PC-9 (cell line): ENCODE results near the gene IFIT2. TPM values are rescaled to one million over a fixed set of nuclear protein-coding genes. Genes with fewer than 3 reads are reported as not detected.

Source experiments
- BruUV-seq: library from RNA; stranded (reverse); fragments of 400-500 nt; replicated peaks from 2 replicates; lab custom pipeline; 2021; lab: Mats Ljungman, UMichigan
- CTCF ChIA-PET: fragments of 300-600 bp; sonication (Branson Sonifier 250); formaldehyde crosslinking; loops from one replicate; lab custom pipeline; 2022; ENCODE audit warnings: antibody characterized with exemption; lab: Charles Lee
- POLR2A ChIA-PET: fragments of 300-600 bp; sonication (Branson Sonifier 250); formaldehyde crosslinking; loops from one replicate; lab custom pipeline; 2022; ENCODE audit warnings: antibody characterized with exemption; ENCODE audit not compliant: unreplicated experiment; lab: Charles Lee
- DNase-seq, 2 experiments: peaks; one replicate each; pipeline versions ENCODE4 v3.0.0 to v3.0.0-alpha.2; 2015 to 2022; ENCODE audit warnings: mixed read lengths in 1 of 2
- H2AFZ ChIP-seq: fragments of 200-600 bp; sonication (generic); 2 replicates; pipeline ENCODE4 v1.8.1; 2017; ENCODE audit warnings: antibody characterized with exemption
- H3F3A ChIP-seq: fragments of 200-600 bp; sonication (generic); 2 replicates; pipeline ENCODE4 v1.8.1; 2017; ENCODE audit warnings: antibody characterized with exemption, mild to moderate bottlenecking, low read depth; ENCODE audit not compliant: insufficient read depth
- H3K27ac ChIP-seq: fragments of 200-600 bp; sonication (generic); 2 replicates; pipeline ENCODE4 v1.6.1; 2016; ENCODE audit warnings: mixed run types
- H3K27me3 ChIP-seq: fragments of 200-600 bp; sonication (generic); 2 replicates; pipeline ENCODE4 v1.6.1; 2016; ENCODE audit warnings: low read depth, mixed run types; ENCODE audit not compliant: insufficient read depth
- H3K36me3 ChIP-seq: fragments of 200-600 bp; sonication (generic); 2 replicates; pipeline ENCODE4 v1.6.1; 2016; ENCODE audit warnings: low read depth, mixed run types
- H3K4me1 ChIP-seq: fragments of 200-600 bp; sonication (generic); replicated peaks from 2 replicates; pipeline ENCODE4 v1.6.1; 2016; ENCODE audit warnings: mixed run types; ENCODE audit not compliant: insufficient read depth
- H3K4me2 ChIP-seq: fragments of 200-600 bp; sonication (generic); 2 replicates; pipeline ENCODE4 v1.6.1; 2017; ENCODE audit warnings: mixed run types
- H3K4me3 ChIP-seq: fragments of 200-600 bp; sonication (generic); 2 replicates; pipeline ENCODE4 v1.6.1; 2016; ENCODE audit warnings: mixed run types
- H3K79me2 ChIP-seq: fragments of 200-600 bp; sonication (generic); 2 replicates; pipeline ENCODE4 v1.6.1; 2017; ENCODE audit warnings: low read depth, mixed run types
- H3K9me2 ChIP-seq: fragments of 200-600 bp; sonication (generic); 2 replicates; pipeline ENCODE4 v1.8.1; 2017; ENCODE audit warnings: mild to moderate bottlenecking; ENCODE audit not compliant: insufficient read depth
- H3K9me3 ChIP-seq: fragments of 200-600 bp; sonication (generic); 2 replicates; pipeline ENCODE4 v1.8.1; 2016; ENCODE audit warnings: low read depth; ENCODE audit not compliant: insufficient read depth
- H4K20me1 ChIP-seq: fragments of 200-600 bp; sonication (generic); 2 replicates; pipeline ENCODE4 v1.8.1; 2017; ENCODE audit not compliant: insufficient read depth
- CTCF ChIP-seq: fragments of 200-600 bp; sonication (generic); conservative IDR thresholded peaks from 2 replicates; pipeline ENCODE4 v1.6.1; 2017; ENCODE audit warnings: mixed run types, antibody characterized with exemption, mild to moderate bottlenecking, moderate library complexity
- EZH2 ChIP-seq: fragments of 200-600 bp; sonication (generic); IDR thresholded peaks from 2 replicates; pipeline ENCODE4 v1.8.0; 2017; ENCODE audit warnings: antibody characterized with exemption, low read depth
- intact Hi-C: fragments of 100-400 bp; cut with micrococcal nuclease; formaldehyde crosslinking; loops from one replicate; pipeline ENCODE4 v1.10.0; 2022; ENCODE audit not compliant: unreplicated experiment
- total RNA-seq: library from RNA; stranded (reverse); gene quantifications from 2 replicates; pipeline ENCODE4 v1.2.3, GENCODE V29; 2021

Gene IFIT2
- total RNA-seq, 1 experiment from 2014 or later, result 4.4 TPM

- H3K27ac ChIP-seq, result no peak overlapping the region
- BruUV-seq, result no TSS peak
- ChIA-PET CTCF (no interaction called here), POLR2A (no interaction called here)
- peaks cover 6% of the 10 kb centered on the region; the same call in 1 of the 2 replicates for H3K36me3 ChIP-seq
- no peaks in the 10 kb centered on the region for H3K79me2 ChIP-seq
- intact Hi-C loops, result no loop called here
- no peak for TF ChIP-seq CTCF
- TF ChIP-seq EZH2, result no peak
- no peaks in the 10 kb centered on the region for H3K9me2 ChIP-seq
- no peaks in the 10 kb centered on the region; the same call in 1 of the 2 replicates for H3K9me3 ChIP-seq
- no peak overlapping the region for H3K4me3 ChIP-seq
- H2AFZ ChIP-seq, result no peak overlapping the region
- DNase-seq, result no peak
- H4K20me1 ChIP-seq, result no peaks in the 10 kb centered on the region
- H3K4me2 ChIP-seq, result no peak overlapping the region
- H3F3A ChIP-seq, result no peaks in the 10 kb centered on the region
- H3K4me1 ChIP-seq, result peaks cover 10% of the 10 kb centered on the region
- H3K27me3 ChIP-seq, result no peaks in the 10 kb centered on the region
Observed at GRCh38 chr10:89308736-89309135, 6.9 kb downstream of the IFIT2 start.

GRCh38 chr10:89309156-89310055, 7.6 kb downstream of the IFIT2 start:
- H3K4me3 ChIP-seq, result no peak overlapping the region
- no peak for DNase-seq
- ChIA-PET POLR2A (no interaction called here), CTCF (no interaction called here)
- H2AFZ ChIP-seq, result no peak overlapping the region
- TF ChIP-seq CTCF, result no peak
- no peak for TF ChIP-seq EZH2
- intact Hi-C loops, result no loop called here
- H3K9me2 ChIP-seq, result no peaks in the 10 kb centered on the region
- H3K4me2 ChIP-seq, result no peak overlapping the region
- H3F3A ChIP-seq, result no peaks in the 10 kb centered on the region
- H3K36me3 ChIP-seq, result peaks cover 6% of the 10 kb centered on the region; the same call in 1 of the 2 replicates
- H3K27me3 ChIP-seq, result no peaks in the 10 kb centered on the region
- no peaks in the 10 kb centered on the region for H3K79me2 ChIP-seq
- H3K27ac ChIP-seq, result no peak overlapping the region
- H4K20me1 ChIP-seq, result no peaks in the 10 kb centered on the region
- BruUV-seq, result no TSS peak
- H3K9me3 ChIP-seq, result no peaks in the 10 kb centered on the region
- H3K4me1 ChIP-seq, result 0 out of 2 replicates have a peak, but pooled peaks cover 3% of the 10 kb centered on the region

- Histone ChIP-seq H3K79me2 (no peaks in the 10 kb centered on the region), H2AFZ (no peak overlapping the region), H3K9me3 (no peaks in the 10 kb centered on the region), H3K36me3 (peaks cover 6% of the 10 kb centered on the region; the same call in 1 of the 2 replicates), H3K27me3 (no peaks in the 10 kb centered on the region), H3K4me1 (no peaks in the 10 kb centered on the region), H3K9me2 (no peaks in the 10 kb centered on the region), H3K4me2 (no peak overlapping the region), H4K20me1 (no peaks in the 10 kb centered on the region), H3F3A (no peaks in the 10 kb centered on the region), H3K4me3 (no peak overlapping the region), H3K27ac (no peak overlapping the region)
- BruUV-seq, result no TSS peak
- TF ChIP-seq EZH2, result no peak
- TF ChIP-seq CTCF, result no peak
- ChIA-PET POLR2A (no interaction called here), CTCF (no interaction called here)
- no peak for DNase-seq
- intact Hi-C loops, result no loop called here
Observed at GRCh38 chr10:89310056-89310893, 8.4 kb downstream of the IFIT2 start.
